ENCODE measurements around the gene PTAR1. TPM values are rescaled to one million over a fixed set of nuclear protein-coding genes. Genes with fewer than 3 reads are reported as not detected.
A peak's percentile ranks its signal among the peaks of the same experiment; 100 is the strongest.

PTAR1 gene
- total RNA-seq, 4 donors from 2014 or later, result 30.8 to 131 (median 94.5) TPM

- WGBS, 2 donors (ENCODE audit: low coverage in 1 of 2), result 68 to 84% methylated on average over 2 of the region's 2 CpGs
- Histone ChIP-seq H3K4me1 (peaks cover 0 to 51% (median 10%) of the 10 kb centered on the region in 4 donors), H3K4me3 (no peak overlapping the region), H3K36me3 (peaks cover 0 to 4% (median 2%) of the 10 kb centered on the region in 4 donors), H3K9me3 (no peaks in the 10 kb centered on the region), H3K27ac (no peak overlapping the region), H3K27me3 (no peaks in the 10 kb centered on the region)
- TF ChIP-seq EP300 (IDR thresholded peaks at IDR 0.05; ENCODE audit: low read depth), result no peak
- TF ChIP-seq POLR2AphosphoS5 (IDR thresholded peaks at IDR 0.05), result no peak
- no peak for TF ChIP-seq CTCF (IDR thresholded peaks at IDR 0.05)
- TF ChIP-seq POLR2A (IDR thresholded peaks at IDR 0.05), result no peak
- in situ Hi-C loops (cut with MboI; ENCODE audit: low pct_ligation_motif_present in 1 of 4, low pct_unique_long_range_greater_than_20kb in 1 of 4, low sequenced_read_pairs in 3 of 4), result no loop called here
- intact Hi-C loops (cut with DNase I; ENCODE audit: low total_unique reads), result no loop called here
- no peak for DNase-seq
Measured at GRCh38 chr9:69748304-69748703, 11.5 kb downstream of the PTAR1 start.

GRCh38 chr9:69746859-69747560 is 12.8 kb downstream of the PTAR1 start:
- TF ChIP-seq POLR2AphosphoS5 (IDR thresholded peaks at IDR 0.05) (no peak), EP300 (IDR thresholded peaks at IDR 0.05; ENCODE audit: low read depth) (no peak), CTCF (IDR thresholded peaks at IDR 0.05) (no peak), POLR2A (IDR thresholded peaks at IDR 0.05) (no peak)
- 51 to 53% methylated on average over 3 of the region's 3 CpGs for WGBS, 2 donors (ENCODE audit: low coverage in 1 of 2)
- intact Hi-C loops (cut with DNase I; ENCODE audit: low total_unique reads) (no loop called here), in situ Hi-C loops (cut with MboI; ENCODE audit: low pct_ligation_motif_present in 1 of 4, low pct_unique_long_range_greater_than_20kb in 1 of 4, low sequenced_read_pairs in 3 of 4) (no loop called here)
- H3K36me3 ChIP-seq, result peaks cover 0 to 7% (median 2%) of the 10 kb centered on the region in 4 donors
- H3K27ac ChIP-seq, result no peak overlapping the region
- H3K4me1 ChIP-seq, result peaks cover 0 to 38% (median 7%) of the 10 kb centered on the region in 4 donors
- no peak overlapping the region for H3K4me3 ChIP-seq
- no peaks in the 10 kb centered on the region for H3K27me3 ChIP-seq
- no peaks in the 10 kb centered on the region for H3K9me3 ChIP-seq
- no peak for DNase-seq

- intact Hi-C loops (cut with DNase I; ENCODE audit: low total_unique reads), result no loop called here
- no peaks in the 10 kb centered on the region for H3K27me3 ChIP-seq
- H3K9me3 ChIP-seq, result no peaks in the 10 kb centered on the region
- H3K4me3 ChIP-seq, result no peak overlapping the region
- peak overlapping the region in 2 of 4 donors; percentile 12 to 19 for H3K27ac ChIP-seq
- DNase-seq, result no peak
- peaks cover 0 to 7% (median 2%) of the 10 kb centered on the region in 4 donors for H3K36me3 ChIP-seq
- 52 to 67% methylated on average over 2 to 3 of the region's 3 CpGs for WGBS, 2 donors (ENCODE audit: low coverage in 1 of 2)
- H3K4me1 ChIP-seq, result peaks cover 0 to 28% (median 7%) of the 10 kb centered on the region in 4 donors
- TF ChIP-seq EP300 (IDR thresholded peaks at IDR 0.05; ENCODE audit: low read depth) (no peak), CTCF (IDR thresholded peaks at IDR 0.05) (no peak), POLR2A (IDR thresholded peaks at IDR 0.05) (no peak), POLR2AphosphoS5 (IDR thresholded peaks at IDR 0.05) (no peak)
- in situ Hi-C loops (cut with MboI; ENCODE audit: low pct_ligation_motif_present in 1 of 4, low pct_unique_long_range_greater_than_20kb in 1 of 4, low sequenced_read_pairs in 3 of 4), result no loop called here
Measured at GRCh38 chr9:69745716-69746437, 13.9 kb downstream of the PTAR1 start.

GRCh38 chr9:69744688-69745380 is 15.0 kb downstream of the PTAR1 start:
- 94 to 98% methylated on average over 4 of the region's 4 CpGs for WGBS, 2 donors (ENCODE audit: low coverage in 1 of 2)
- H3K36me3 ChIP-seq, result peaks cover 0 to 7% (median 3%) of the 10 kb centered on the region in 4 donors
- no peak overlapping the region for H3K4me3 ChIP-seq
- H3K27ac ChIP-seq, result no peak overlapping the region
- no peak for TF ChIP-seq POLR2AphosphoS5 (IDR thresholded peaks at IDR 0.05)
- TF ChIP-seq CTCF (IDR thresholded peaks at IDR 0.05), result no peak
- TF ChIP-seq EP300 (IDR thresholded peaks at IDR 0.05; ENCODE audit: low read depth), result no peak
- TF ChIP-seq POLR2A (IDR thresholded peaks at IDR 0.05), result no peak
- no peaks in the 10 kb centered on the region for H3K27me3 ChIP-seq
- H3K4me1 ChIP-seq, result peaks cover 0 to 22% (median 7%) of the 10 kb centered on the region in 4 donors
- DNase-seq, result no peak
- in situ Hi-C loops (cut with MboI; ENCODE audit: low pct_ligation_motif_present in 1 of 4, low pct_unique_long_range_greater_than_20kb in 1 of 4, low sequenced_read_pairs in 3 of 4), result no loop called here
- intact Hi-C loops (cut with DNase I; ENCODE audit: low total_unique reads), result no loop called here
- H3K9me3 ChIP-seq, result no peaks in the 10 kb centered on the region

All from transverse colon (tissue), 4 donors.